ENCODE measurements around the gene TWF1.

- peak; percentile 80 to 84 (median 82) for TF ChIP-seq POLR2A (IDR thresholded peaks at IDR 0.05)
- TF ChIP-seq, protein P1, sequence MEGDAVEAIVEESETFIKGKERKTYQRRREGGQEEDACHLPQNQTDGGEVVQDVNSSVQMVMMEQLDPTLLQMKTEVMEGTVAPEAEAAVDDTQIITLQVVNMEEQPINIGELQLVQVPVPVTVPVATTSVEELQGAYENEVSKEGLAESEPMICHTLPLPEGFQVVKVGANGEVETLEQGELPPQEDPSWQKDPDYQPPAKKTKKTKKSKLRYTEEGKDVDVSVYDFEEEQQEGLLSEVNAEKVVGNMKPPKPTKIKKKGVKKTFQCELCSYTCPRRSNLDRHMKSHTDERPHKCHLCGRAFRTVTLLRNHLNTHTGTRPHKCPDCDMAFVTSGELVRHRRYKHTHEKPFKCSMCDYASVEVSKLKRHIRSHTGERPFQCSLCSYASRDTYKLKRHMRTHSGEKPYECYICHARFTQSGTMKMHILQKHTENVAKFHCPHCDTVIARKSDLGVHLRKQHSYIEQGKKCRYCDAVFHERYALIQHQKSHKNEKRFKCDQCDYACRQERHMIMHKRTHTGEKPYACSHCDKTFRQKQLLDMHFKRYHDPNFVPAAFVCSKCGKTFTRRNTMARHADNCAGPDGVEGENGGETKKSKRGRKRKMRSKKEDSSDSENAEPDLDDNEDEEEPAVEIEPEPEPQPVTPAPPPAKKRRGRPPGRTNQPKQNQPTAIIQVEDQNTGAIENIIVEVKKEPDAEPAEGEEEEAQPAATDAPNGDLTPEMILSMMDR (IDR thresholded peaks at IDR 0.05), result peak in 4 of 7 experiments; percentile 39 to 49 (median 42)
These were observed at the start of gene TWF1 for GRCh38 chr12:43805860-43806736.

Data from body of pancreas (tissue), 4 donors.